Liver (tissue), 9 donors: ENCODE results near the gene SYTL3. TPM values are rescaled to one million over a fixed set of nuclear protein-coding genes. Genes with fewer than 3 reads are reported as not detected.

Experiments used
- DNase-seq: peaks from one replicate; pipeline ENCODE4 v3.0.0-alpha.2; 2017; ENCODE audit warnings: low spot score
- H3K27ac ChIP-seq, 2 donors: one replicate each; pipeline ENCODE4 v1.7.0; 2013; ENCODE audit warnings: inconsistent platforms in 2 of 2, low read length in 2 of 2, control low read depth in 1 of 2, low read depth in 1 of 2, mild to moderate bottlenecking in 1 of 2
- H3K27me3 ChIP-seq, 4 donors: one replicate each; pipeline versions ENCODE4 v1.6.1 to v1.7.0; 2013; ENCODE audit warnings: low read length in 3 of 4, inconsistent platforms in 1 of 4, mild to moderate bottlenecking in 1 of 4, moderate library complexity in 1 of 4; ENCODE audit not compliant: control insufficient read depth in 4 of 4, insufficient read depth in 4 of 4
- H3K36me3 ChIP-seq, 4 donors: one replicate each; pipeline versions ENCODE4 v1.6.1 to v1.7.0; 2013; ENCODE audit warnings: low read length in 3 of 4, mild to moderate bottlenecking in 3 of 4, low read depth in 1 of 4, moderate library complexity in 1 of 4; ENCODE audit not compliant: control insufficient read depth in 4 of 4, insufficient read depth in 3 of 4
- H3K4me1 ChIP-seq, 4 donors: one replicate each; pipeline versions ENCODE4 v1.6.1 to v1.7.0; 2013; ENCODE audit warnings: low read length in 3 of 4, mild to moderate bottlenecking in 3 of 4, moderate library complexity in 1 of 4; ENCODE audit not compliant: control insufficient read depth in 4 of 4, insufficient read depth in 4 of 4
- H3K4me3 ChIP-seq, 3 donors: one replicate each; pipeline versions ENCODE4 v1.6.1 to v1.7.0; 2013; ENCODE audit warnings: low read length in 3 of 3, control low read depth in 1 of 3, low read depth in 1 of 3, mild to moderate bottlenecking in 1 of 3
- H3K9ac ChIP-seq, 2 donors: one replicate each; pipeline ENCODE4 v1.7.0; 2013; ENCODE audit warnings: low read length in 2 of 2, mild to moderate bottlenecking in 2 of 2, moderate library complexity in 2 of 2, control low read depth in 1 of 2, low read depth in 1 of 2
- H3K9me3 ChIP-seq, 4 donors: one replicate each; pipeline versions ENCODE4 v1.6.1 to v1.7.0; 2013; ENCODE audit warnings: low read length in 3 of 4; ENCODE audit not compliant: control insufficient read depth in 4 of 4
- CTCF ChIP-seq: fragments of 150-350 bp; IDR thresholded peaks from 2 replicates; pipeline ENCODE4 v1.5.1; 2017; ENCODE audit warnings: improper control_type of control experiment, low read depth, low read length; ENCODE audit not compliant: missing input control
- EGR1 ChIP-seq, 2 donors: IDR thresholded peaks; 2 replicates each; pipeline ENCODE4 v1.6.1; 2016 to 2018; ENCODE audit warnings: antibody characterized with exemption in 2 of 2, low read depth in 2 of 2
- FOXA1 ChIP-seq: IDR thresholded peaks from 2 replicates; pipeline ENCODE4 v1.6.1; 2016; ENCODE audit warnings: antibody characterized with exemption
- FOXA2 ChIP-seq: IDR thresholded peaks from 2 replicates; pipeline ENCODE4 v1.6.1; 2016; ENCODE audit warnings: antibody characterized with exemption
- GABPA ChIP-seq, 2 donors: IDR thresholded peaks in 1 of 2; conservative IDR thresholded peaks in 1 of 2; 2 replicates each; pipeline ENCODE4 v1.6.1; 2016; ENCODE audit warnings: antibody characterized with exemption in 2 of 2, mild to moderate bottlenecking in 1 of 2, moderate library complexity in 1 of 2
- HNF4G ChIP-seq: IDR thresholded peaks from 2 replicates; pipeline ENCODE4 v1.6.1; 2016; ENCODE audit warnings: antibody characterized with exemption
- JUND ChIP-seq, 2 donors: IDR thresholded peaks; 2 replicates each; pipeline ENCODE4 v1.6.1; 2016; ENCODE audit warnings: antibody characterized with exemption in 2 of 2
- NR2F2 ChIP-seq: IDR thresholded peaks from 2 replicates; pipeline ENCODE4 v1.6.1; 2016; ENCODE audit warnings: antibody characterized with exemption
- RAD21 ChIP-seq, 2 donors: IDR thresholded peaks; 2 replicates each; pipeline ENCODE4 v1.6.1; 2016; ENCODE audit warnings: antibody characterized with exemption in 2 of 2, mild to moderate bottlenecking in 2 of 2
- REST ChIP-seq: IDR thresholded peaks from 2 replicates; pipeline ENCODE4 v1.6.1; 2016; ENCODE audit warnings: antibody characterized with exemption, mild to moderate bottlenecking
- RXRA ChIP-seq, 2 donors: IDR thresholded peaks; 2 replicates each; pipeline ENCODE4 v1.6.1; 2017 to 2018; ENCODE audit warnings: antibody characterized with exemption in 2 of 2, mild to moderate bottlenecking in 1 of 2
- TAF1 ChIP-seq: conservative IDR thresholded peaks from 2 replicates; pipeline ENCODE4 v1.6.1; 2016; ENCODE audit warnings: antibody characterized with exemption, mild to moderate bottlenecking
- YY1 ChIP-seq: IDR thresholded peaks from 2 replicates; pipeline ENCODE4 v1.6.1; 2016; ENCODE audit warnings: antibody characterized with exemption, mild to moderate bottlenecking
- WGBS: extraction: QIAGEN DNeasy Blood & Tissue Kit; methylation state at CpG from one replicate; pipeline ENCODE4 v1.1.7; 2013; 5-methylcytosine and 5-hydroxymethylcytosine counted together
- polyA plus RNA-seq, 2 donors: library from polyadenylated mRNA; stranded (reverse) in 1 of 2; unstranded in 1 of 2; fragments of 200-250 nt in 1 of 2; fragments of >200 nt in 1 of 2; fragmentation: Nextera tagmentation in 1 of 2; extraction: Ambion mirVana in 1 of 2; gene quantifications; one replicate each; pipeline versions ENCODE4 v1.2.1 to v1.2.3, GENCODE V29; 2013 to 2015
- total RNA-seq, 2 donors: library from RNA; depleted of rRNA; stranded (reverse); fragments of >200 nt; gene quantifications; one replicate each; pipeline ENCODE4 v1.2.3, GENCODE V29; 2014
- TF ChIP-seq, protein P1 (sequence below): IDR thresholded peaks from 2 replicates; pipeline ENCODE4 v1.6.1; 2016; ENCODE audit warnings: antibody characterized with exemption
- donor health status: healthy.
- donor health status: healthy.
- donor health status: healthy.
- donor health status: healthy.
- donor health status: healthy.

Gene SYTL3
- total and polyA plus RNA-seq, 4 donors: 0.28 to 1.7 (median 0.51) TPM

DNA sequence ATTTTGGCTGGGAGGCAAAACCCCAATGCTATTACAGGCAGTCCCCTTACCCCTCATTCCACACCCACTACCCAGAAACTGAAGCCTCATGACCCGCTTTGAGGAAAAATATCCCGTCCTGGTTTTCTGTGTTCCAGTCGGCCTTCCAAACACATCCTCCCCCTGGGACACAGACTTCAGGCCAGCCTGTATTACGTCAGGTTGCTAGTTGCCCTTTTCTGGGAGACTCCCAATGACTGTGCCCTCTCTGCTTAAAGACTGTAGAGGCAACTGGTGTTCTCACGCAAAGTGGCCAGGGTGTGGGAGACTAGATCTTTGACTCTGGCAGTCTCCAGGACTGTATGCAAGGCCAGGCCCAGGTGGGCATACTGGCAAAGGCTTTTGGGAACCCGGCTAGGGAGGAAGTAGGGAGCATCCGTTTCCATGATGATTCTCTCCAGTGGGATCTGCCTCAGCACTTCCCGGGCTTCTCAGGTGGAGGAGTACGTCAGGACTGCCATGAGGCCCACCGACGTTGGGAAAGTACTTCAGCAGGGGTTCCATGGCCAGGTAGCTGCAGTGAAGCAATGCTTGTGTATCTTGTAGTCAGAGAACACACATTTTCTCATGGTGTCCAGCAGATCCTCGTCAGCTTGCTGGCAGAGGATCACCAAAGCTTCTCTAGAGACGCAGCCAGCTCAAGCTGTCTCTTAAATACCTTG, 40.2 kb upstream of the SYTL3 start:
- no peak overlapping the region for H3K9ac ChIP-seq
- TF ChIP-seq EGR1 (IDR thresholded peaks at IDR 0.05; ENCODE audit: low read depth in 2 of 2): no peak
- no peak for TF ChIP-seq REST
- TF ChIP-seq, protein P1, sequence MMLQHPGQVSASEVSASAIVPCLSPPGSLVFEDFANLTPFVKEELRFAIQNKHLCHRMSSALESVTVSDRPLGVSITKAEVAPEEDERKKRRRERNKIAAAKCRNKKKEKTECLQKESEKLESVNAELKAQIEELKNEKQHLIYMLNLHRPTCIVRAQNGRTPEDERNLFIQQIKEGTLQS: no peak
- TF ChIP-seq GABPA (IDR thresholded peaks at IDR 0.05 in 1 of 2, conservative IDR thresholded peaks at IDR 0.05 in 1 of 2): no peak
- TF ChIP-seq FOXA1: no peak
- no peak for TF ChIP-seq JUND (IDR thresholded peaks at IDR 0.05)
- no peaks in the 10 kb centered on the region for H3K27me3 ChIP-seq
- 96% methylated on average over 13 of the region's 13 CpGs for WGBS
- peaks cover 8 to 37% (median 22%) of the 10 kb centered on the region in 4 donors for H3K36me3 ChIP-seq
- DNase-seq: no peak
- H3K27ac ChIP-seq: no peak overlapping the region
- no peaks in the 10 kb centered on the region for H3K4me1 ChIP-seq
- H3K4me3 ChIP-seq: no peak overlapping the region
- no peaks in the 10 kb centered on the region for H3K9me3 ChIP-seq

GRCh38 chr6:158610319-158610968, 39.4 kb upstream of the SYTL3 start:
- Histone ChIP-seq H3K9ac (no peak overlapping the region), H3K36me3 (peaks cover 8 to 37% (median 22%) of the 10 kb centered on the region in 4 donors), H3K27ac (no peak overlapping the region), H3K4me1 (no peaks in the 10 kb centered on the region), H3K4me3 (no peak overlapping the region), H3K27me3 (no peaks in the 10 kb centered on the region), H3K9me3 (no peaks in the 10 kb centered on the region)
- DNase-seq: peak; percentile 16
- TF ChIP-seq JUND (IDR thresholded peaks at IDR 0.05): no peak
- no peak for TF ChIP-seq CTCF
- TF ChIP-seq RAD21 (IDR thresholded peaks at IDR 0.05): no peak
- TF ChIP-seq FOXA1: no peak
- TF ChIP-seq, protein P1: no peak
- no peak for TF ChIP-seq FOXA2
- TF ChIP-seq GABPA (IDR thresholded peaks at IDR 0.05 in 1 of 2, conservative IDR thresholded peaks at IDR 0.05 in 1 of 2): no peak
- TF ChIP-seq TAF1: no peak
- no peak for TF ChIP-seq HNF4G
- TF ChIP-seq YY1: no peak
- no peak for TF ChIP-seq EGR1 (IDR thresholded peaks at IDR 0.05; ENCODE audit: low read depth in 2 of 2)
- no peak for TF ChIP-seq RXRA (IDR thresholded peaks at IDR 0.05)
- no peak for TF ChIP-seq NR2F2
- 88% methylated on average over 9 of the region's 9 CpGs for WGBS
